Measurements from ENCODE around the gene FTHL17.

FTHL17 gene

GRCh38 chrX:31071725-31072124, at the start of gene FTHL17:
FTHL17 (minus strand) TSS chrX:31072041; CDS start chrX:31071953, 88 bp downstream.
- DNase-seq, result no peak

DNA sequence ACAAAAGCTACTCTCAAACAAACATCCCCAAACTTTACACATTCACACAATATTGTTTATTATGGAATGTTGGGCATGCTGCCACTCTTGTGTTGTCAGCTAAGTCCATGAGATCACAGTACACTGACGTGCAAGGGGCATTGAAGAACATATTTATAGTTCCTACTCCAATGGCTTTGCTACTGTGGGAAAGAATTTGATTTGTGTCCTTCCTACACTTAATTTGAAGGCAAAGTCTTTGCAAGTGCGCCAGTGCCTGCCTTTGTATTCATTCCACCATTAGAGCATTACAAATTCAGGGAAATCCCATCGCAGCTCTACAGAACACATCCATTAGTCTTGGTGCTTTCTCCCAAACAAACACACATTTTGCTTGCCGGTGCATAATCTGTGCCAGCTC, 45.4 kb upstream of the FTHL17 start:
- no peak for DNase-seq

DNA sequence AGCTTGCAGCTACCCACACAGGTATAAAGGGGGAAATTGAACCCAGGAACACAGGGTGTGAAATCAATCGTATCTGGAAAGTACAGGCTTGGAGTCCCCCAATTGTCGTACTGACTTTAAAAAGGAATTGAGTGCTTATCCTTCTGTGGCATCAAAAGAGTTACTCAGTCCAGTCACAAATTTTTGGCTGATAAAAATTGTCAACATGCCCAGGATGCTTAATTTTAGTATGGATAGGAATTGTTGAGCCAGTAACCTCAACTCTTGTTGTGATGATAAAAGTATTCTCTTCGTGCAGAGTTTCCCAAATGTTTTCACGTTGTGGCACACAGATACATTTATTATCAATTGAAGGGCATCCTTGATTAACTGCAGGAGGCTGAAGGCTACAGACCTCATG, 43.6 kb upstream of the FTHL17 start:
- DNase-seq, result no peak

GRCh38 chrX:31114858-31115257, 43.0 kb upstream of the FTHL17 start:
- DNase-seq, result no peak

- no peak for DNase-seq
Observed at GRCh38 chrX:31112226-31112999, 40.6 kb upstream of the FTHL17 start.

DNA sequence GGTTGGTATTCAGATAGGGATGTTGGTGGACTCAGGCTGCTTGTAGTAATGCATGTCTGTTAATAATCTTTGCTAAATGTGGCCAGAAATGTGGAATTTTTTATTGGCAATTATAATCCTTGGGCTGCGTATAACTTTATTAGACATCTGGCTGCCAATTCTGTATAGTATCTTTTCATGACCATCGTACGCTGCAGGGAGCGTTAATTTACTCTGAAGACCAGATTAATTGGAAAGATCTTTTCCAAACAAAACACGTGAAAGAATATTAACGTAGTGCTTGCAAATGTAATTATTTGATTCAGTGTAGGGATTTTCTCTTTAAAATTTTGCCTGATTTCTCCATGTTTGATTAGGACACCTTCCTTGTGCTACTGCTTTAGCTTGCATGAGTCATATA, 38.8 kb upstream of the FTHL17 start:
- no peak for DNase-seq

GRCh38 chrX:31099536-31100090, 27.8 kb upstream of the FTHL17 start:
- DNase-seq, result no peak

- no peak for DNase-seq
Observed at GRCh38 chrX:31098079-31098478, 26.2 kb upstream of the FTHL17 start.

- no peak for DNase-seq
Observed at GRCh38 chrX:31093639-31093975, 21.8 kb upstream of the FTHL17 start.

- no peak for DNase-seq
Observed at GRCh38 chrX:31092970-31093638, 21.3 kb upstream of the FTHL17 start.

DNA sequence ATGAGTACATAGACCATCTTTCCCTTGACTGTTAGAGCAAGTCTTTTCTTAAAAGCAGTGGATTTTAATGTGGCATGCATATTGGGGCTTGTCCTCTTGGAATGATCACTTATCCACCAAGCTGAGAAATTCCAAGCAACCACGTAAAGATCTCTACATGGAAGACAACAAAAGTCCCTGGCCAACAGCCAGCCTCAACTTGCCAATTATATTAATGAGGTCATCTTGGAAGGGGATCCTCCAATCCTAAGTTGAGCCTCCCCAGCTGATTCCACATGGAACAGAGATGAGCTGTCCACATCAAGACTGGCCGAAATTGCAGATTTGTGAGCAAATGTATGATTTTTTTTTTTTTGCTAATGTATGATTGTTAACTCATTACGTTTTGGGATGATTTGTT, 20.6 kb upstream of the FTHL17 start:
- DNase-seq, result no peak

- no peak for DNase-seq
Observed at GRCh38 chrX:31091819-31092218, 20.0 kb upstream of the FTHL17 start.

DNA sequence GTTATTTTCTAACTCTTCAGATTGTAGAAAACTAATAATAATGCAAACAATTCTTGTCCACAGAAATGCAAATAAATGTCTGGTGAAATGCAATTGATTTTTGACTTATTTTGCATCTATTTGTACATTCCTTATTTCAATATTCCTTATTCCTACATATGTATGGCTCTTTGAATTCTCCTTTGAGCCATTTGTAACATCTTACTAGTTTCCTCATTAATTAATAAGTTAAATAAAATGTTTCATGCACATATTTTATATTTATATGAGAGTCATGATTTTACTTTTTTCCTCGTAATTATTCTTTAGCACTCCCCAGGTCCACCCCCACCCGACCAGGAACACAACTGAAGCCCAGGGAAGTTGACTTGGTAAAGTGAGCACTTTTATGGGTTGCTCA, 2.7 kb upstream of the FTHL17 start:
- no peak for DNase-seq

DNA sequence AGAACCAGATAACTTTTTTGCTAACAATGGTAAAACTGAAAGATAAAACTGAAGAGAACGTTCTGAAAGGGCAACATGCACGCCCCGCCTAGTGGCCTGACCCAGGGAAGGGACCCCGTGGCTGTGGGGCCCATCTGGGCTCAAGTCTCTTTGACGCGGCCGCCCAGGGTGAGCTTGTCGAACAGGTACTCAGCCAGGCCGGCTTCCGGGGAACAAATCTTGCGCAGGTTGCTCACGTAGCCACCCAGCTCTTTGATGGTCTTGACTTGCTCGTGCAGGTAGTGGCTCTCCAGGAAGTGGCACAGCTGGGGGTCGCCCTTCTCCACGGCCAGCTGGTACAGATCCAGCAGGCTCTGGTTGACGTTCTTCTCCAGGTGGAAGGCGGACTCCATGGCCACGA, 579 bp downstream of the FTHL17 start:
- no peak for DNase-seq

GRCh38 chrX:31070057-31070468, 1.8 kb downstream of the FTHL17 start:
- no peak for DNase-seq

- no peak for DNase-seq
Observed at GRCh38 chrX:31063114-31063513, 8.7 kb downstream of the FTHL17 start.

GRCh38 chrX:31061091-31061490, 10.8 kb downstream of the FTHL17 start:
- no peak for DNase-seq

DNA sequence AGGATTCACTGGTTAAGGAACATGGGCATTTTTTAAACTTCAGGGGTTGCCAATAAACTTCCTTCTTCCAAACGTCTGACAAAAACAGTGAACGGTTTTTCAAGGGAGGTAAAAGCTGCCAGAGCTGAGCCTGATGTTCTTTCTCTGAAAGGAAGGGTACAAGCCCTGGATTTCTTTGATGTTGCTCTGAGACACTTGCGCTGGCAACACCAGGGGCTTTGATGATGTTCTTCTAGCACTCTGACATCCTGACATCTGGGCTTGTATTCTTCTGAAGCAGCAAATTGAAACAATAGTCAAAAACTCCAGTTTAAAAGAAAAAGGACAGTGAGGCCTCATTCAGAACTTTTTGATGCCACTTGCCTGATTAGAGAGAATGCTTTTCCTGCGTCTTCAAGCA, 11.8 kb downstream of the FTHL17 start:
- no peak for DNase-seq

GRCh38 chrX:31058284-31058683, 13.6 kb downstream of the FTHL17 start:
- DNase-seq, result no peak

DNA sequence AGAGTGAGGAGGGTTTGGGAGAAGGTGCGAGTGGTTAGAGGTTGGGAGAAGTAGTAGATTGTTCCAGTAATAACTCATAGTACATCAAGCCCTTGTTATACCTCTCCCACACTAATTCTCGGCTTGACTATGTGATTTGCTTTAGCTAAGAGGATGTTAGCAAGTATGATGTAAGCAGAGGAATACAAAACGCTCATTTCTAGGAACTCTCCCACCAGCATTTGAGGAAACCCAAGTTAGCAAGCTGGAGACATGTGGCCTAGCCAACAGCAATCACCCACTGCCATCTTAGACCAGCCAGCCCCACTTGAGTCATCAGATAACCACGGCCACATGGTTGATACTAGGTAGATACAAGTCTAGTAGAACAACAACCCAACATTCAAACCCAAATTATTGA, 14.2 kb downstream of the FTHL17 start:
- no peak for DNase-seq

- no peak for DNase-seq
Observed at GRCh38 chrX:31057291-31057690, 14.6 kb downstream of the FTHL17 start.

- DNase-seq, result no peak
Observed at GRCh38 chrX:31053621-31054020, 18.2 kb downstream of the FTHL17 start.

- DNase-seq, result no peak
Observed at GRCh38 chrX:31039327-31039711, 32.5 kb downstream of the FTHL17 start.

GRCh38 chrX:31038575-31039326, 33.1 kb downstream of the FTHL17 start:
- DNase-seq, result no peak

Data from activated T-cell treated with anti-CD3 and anti-CD28 coated beads for 4 hours (primary cell).